OCI-LY7 (cell line): ENCODE data around the gene AMPH.

Source experiments
- EZH2phosphoT487 ChIP-seq: fragments of 200-600 bp; sonication (generic); IDR thresholded peaks from 2 replicates; pipeline ENCODE4 v1.6.1; 2018; ENCODE audit warnings: low read depth, borderline replicate concordance, mild to moderate bottlenecking, mixed run types, antibody characterized with exemption, low read length, moderate library complexity, mixed read lengths
- TF ChIP-seq, protein P1 (sequence below): fragments of 200-600 bp; sonication (generic); conservative IDR thresholded peaks from 2 replicates; pipeline ENCODE4 v1.5.1; 2014; ENCODE audit warnings: mild to moderate bottlenecking, antibody characterized with exemption, low read length, moderate library complexity, mixed read lengths

- TF ChIP-seq, protein P1, sequence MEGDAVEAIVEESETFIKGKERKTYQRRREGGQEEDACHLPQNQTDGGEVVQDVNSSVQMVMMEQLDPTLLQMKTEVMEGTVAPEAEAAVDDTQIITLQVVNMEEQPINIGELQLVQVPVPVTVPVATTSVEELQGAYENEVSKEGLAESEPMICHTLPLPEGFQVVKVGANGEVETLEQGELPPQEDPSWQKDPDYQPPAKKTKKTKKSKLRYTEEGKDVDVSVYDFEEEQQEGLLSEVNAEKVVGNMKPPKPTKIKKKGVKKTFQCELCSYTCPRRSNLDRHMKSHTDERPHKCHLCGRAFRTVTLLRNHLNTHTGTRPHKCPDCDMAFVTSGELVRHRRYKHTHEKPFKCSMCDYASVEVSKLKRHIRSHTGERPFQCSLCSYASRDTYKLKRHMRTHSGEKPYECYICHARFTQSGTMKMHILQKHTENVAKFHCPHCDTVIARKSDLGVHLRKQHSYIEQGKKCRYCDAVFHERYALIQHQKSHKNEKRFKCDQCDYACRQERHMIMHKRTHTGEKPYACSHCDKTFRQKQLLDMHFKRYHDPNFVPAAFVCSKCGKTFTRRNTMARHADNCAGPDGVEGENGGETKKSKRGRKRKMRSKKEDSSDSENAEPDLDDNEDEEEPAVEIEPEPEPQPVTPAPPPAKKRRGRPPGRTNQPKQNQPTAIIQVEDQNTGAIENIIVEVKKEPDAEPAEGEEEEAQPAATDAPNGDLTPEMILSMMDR = peak; percentile 88
- TF ChIP-seq EZH2phosphoT487 = no peak
Measured at GRCh38 chr7:38374507-38374906, 256.7 kb downstream of the AMPH start.
